Lower leg skin (tissue), 3 donors: Measurements from ENCODE around the gene SART1.

Experiments used
- CTCF ChIP-seq, 3 donors: fragments of 450-650 bp; IDR thresholded peaks; one replicate each; pipeline ENCODE4 v1.5.1; 2016; ENCODE audit warnings: antibody characterized with exemption in 3 of 3, mild to moderate bottlenecking in 3 of 3, moderate library complexity in 2 of 3
- POLR2A ChIP-seq, 2 donors: fragments of 450-650 bp; IDR thresholded peaks; one replicate each; pipeline ENCODE4 v1.6.1; 2016 to 2017; ENCODE audit warnings: antibody characterized with exemption in 2 of 2, mild to moderate bottlenecking in 1 of 2, moderate library complexity in 1 of 2

- no peak for TF ChIP-seq CTCF (IDR thresholded peaks at IDR 0.05)
- no peak for TF ChIP-seq POLR2A (IDR thresholded peaks at IDR 0.05)
These were observed 52.2 kb downstream of the SART1 start for GRCh38 chr11:66013762-66014100.
